ENCODE measurements around the gene EPN3.

Gene EPN3

DNA sequence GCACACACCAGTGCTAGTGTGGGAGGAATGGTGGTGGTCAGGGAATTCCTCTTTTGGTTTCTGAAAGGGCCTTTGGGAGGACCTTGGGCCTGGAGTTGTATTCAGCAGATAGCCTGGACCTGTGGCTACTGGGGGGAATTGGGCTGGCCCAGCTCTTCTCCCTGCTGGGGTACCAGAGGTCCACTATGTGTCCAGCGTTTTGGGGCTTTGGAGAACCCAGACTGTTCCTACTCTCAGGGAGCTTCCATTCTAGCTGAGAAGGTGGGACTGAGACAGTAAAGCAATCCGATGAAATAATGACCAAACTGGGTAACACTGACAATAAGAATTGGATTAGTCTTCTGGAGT is 2.4 kb downstream of the EPN3 start:
- no peak for DNase-seq (ENCODE audit: low read depth, low spot score)

DNA sequence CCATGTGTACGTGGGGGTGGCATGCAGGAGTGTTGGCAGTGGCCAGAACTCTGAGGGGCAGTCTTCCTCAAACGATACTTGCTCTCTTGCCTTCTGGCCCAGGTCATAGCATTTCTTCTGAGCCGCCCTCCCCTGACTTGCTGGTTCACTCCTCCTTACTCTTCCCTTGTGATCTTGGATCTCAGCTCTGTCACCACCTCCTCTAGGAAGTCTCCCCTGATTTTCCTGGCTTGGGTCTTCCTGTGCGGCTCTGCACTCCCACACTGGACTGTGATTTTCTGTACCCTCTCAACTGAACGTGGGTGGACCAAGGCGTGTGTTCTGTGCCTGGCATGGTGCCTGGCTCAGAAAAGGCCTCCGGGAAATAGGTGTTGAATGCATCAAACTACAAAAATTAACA is 2.9 kb downstream of the EPN3 start:
- no peak for DNase-seq (ENCODE audit: low read depth, low spot score)

DNA sequence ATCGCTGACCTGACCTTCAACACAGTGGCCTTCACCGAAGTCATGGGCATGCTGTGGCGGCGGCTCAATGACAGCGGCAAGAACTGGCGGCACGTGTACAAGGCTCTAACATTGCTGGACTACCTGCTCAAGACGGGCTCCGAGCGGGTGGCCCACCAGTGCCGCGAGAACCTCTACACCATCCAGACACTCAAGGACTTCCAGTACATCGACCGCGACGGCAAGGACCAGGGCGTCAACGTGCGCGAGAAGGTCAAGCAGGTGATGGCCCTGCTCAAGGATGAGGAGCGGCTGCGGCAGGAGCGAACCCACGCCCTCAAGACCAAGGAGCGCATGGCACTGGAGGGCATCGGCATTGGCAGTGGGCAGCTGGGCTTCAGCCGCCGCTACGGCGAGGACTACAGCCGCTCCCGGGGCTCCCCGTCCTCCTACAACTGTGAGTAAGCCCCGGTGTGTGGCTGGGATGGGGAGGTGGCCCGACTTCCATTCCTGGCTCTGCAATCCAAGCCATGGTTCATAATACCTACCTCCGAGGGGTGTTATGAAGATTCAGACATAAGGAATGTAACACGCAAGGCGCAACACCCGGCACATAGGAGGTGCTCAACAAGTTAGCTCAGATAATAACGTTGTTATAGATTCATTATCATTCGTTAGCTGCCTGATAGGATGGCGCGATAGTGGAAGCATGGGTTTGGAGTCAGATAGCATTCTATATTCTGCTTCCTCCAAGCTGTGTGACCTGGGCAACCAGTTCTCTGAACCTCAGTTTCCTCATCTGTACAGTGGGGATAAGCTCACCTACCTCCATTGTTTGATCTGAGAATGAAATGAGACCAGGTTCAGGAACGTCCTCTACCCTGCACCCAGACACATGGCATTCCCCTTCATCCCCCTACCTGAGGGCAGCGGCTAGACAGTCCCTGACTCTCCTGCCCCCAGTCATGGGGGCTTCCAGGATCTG is 4.4 kb downstream of the EPN3 start:
- DNase-seq (ENCODE audit: low read depth, low spot score): no peak

DNA sequence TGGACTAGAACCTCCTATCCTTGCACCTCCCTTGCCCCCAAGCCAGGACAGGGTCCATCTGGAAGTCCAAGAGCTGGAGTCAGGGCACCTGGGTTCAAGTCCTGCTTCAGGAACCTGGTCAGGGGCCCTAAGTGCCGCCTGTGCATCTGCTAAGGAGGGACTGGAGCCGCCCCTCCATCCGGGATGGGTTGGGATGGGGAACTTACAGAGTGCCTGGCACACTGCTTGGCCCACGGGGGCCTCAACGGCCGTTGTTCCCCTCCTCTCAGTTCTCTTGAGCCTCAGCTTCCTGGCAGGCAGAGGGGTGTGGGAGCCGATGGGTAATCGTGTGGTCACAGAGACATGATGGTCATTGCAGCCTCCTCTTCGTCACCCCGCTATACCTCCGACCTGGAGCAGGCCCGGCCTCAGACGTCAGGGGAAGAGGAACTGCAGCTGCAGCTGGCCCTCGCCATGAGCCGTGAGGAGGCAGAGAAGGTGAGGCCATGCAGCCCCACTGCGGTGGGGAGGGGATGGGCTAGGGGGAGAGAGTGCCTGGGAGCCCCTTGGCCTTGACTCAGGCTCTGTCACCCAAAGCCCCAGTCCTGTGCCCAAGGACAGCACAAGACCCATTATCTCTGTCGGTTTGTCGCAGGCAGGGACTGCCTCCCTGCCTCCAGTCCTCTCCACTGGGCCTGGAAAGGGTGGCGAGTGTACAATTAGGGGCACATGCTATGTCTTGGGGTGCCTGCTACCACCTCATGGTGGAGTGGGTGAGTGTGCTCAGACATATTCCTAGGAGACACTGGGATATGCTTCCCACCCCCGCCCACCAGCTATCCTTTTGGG is 5.4 kb downstream of the EPN3 start:
- DNase-seq (ENCODE audit: low read depth, low spot score): no peak

DNA sequence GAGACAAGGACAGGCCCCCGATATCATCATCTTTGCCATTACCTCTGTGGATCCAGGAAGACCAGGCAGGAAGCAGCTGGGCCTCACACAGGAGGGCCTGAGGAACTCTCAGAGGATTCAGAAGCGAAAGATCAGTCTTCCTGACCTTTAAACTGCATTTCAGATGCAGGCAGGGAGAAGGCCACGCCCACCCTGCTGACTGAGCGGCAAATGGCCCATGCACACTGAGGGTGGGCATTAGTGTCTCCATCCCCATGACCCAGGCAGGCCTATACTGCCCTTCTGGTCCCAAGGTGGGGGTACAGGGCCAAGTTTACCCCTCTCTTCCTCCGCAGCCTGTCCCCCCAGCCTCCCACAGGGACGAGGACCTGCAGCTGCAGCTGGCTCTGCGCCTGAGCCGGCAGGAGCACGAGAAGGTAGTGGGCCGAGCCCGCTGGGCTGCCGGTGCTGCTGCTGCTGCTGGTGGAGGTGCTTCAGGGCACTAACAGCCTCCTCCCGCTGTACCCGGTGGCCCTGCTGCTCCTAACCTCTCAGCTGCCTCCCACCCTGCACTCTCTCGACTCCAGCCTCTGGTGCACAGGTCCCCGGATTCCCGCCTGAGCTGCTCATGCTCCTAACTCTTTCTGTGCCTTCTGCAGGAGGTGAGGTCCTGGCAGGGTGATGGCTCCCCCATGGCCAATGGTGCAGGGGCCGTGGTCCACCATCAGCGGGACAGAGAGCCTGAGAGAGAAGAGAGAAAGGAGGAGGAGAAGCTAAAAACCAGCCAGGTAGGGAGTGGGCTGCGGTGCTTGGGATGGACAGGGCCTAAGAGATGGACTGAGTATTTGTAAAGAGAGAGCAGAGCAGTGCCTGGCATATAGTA is 6.2 kb downstream of the EPN3 start:
- DNase-seq (ENCODE audit: low read depth, low spot score): no peak

DNA sequence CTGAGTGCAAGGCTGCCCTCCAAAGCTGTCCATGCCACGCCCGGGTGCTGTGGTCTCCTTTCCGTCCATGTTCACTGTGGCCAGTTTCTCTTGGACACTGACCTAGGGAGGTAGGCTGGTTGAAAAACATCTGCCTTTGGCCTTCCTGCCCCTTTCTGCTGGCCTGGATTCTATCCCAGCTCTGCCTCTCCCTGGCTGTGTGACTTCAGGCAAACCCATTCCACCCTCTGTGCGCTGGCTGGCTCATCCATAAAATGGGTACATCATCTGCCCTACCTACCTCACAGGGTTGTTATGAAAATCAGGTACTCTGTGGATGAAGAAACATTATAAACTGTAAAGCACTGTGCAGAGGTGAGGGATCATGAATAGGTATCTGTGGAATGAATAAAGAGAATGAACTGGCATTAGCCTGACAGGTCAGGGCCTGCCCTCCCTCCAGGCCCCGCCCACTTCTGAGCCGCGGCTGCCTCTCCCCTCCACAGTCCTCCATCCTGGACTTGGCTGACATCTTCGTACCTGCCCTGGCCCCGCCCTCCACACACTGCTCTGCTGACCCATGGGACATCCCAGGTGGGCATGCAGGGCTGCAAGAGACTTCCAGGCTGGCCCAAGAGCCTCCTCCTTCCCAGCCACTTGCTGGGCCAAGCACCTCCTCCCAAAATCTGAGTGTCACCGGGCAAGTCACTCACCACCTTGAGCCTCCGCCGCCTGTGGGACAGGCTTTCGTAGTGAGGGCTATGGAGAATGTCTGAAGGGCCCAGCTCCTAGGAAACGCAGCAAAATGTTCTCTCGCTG is 7.4 kb downstream of the EPN3 start:
- no peak for DNase-seq (ENCODE audit: low read depth, low spot score)

DNA sequence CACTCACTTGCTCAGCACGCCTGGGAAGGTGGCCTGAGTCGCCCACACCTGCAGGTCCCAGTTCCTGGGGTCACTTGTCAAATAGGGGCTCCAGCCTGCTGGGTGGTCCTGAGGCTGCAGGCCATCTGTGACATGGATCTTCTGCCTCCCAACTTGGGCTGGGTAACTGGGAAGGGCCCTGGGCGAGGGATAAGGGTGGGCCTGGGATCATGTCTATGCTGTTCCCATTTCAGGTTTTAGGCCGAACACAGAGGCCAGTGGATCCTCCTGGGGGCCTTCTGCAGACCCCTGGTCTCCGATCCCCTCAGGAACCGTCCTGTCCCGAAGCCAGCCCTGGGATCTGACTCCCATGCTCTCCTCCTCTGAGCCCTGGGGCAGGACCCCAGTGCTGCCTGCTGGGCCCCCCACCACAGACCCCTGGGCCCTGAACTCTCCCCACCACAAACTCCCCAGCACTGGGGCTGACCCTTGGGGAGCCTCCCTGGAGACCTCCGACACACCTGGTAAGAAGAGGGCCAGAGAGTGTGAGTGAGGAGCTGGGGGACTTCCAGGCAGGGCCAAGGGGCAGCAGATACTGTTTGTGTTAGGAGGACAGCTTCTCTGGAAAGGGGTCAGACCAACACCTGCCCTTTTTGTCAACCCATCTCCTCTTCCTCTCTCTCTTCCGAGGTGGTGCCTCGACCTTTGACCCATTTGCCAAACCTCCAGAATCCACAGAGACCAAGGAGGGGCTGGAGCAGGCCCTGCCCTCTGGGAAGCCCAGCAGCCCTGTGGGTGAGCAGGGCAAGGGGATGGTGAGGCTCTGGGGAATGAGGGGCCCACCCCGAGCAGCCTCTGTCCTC is 8.2 kb downstream of the EPN3 start:
- no peak for DNase-seq (ENCODE audit: low read depth, low spot score)

DNA sequence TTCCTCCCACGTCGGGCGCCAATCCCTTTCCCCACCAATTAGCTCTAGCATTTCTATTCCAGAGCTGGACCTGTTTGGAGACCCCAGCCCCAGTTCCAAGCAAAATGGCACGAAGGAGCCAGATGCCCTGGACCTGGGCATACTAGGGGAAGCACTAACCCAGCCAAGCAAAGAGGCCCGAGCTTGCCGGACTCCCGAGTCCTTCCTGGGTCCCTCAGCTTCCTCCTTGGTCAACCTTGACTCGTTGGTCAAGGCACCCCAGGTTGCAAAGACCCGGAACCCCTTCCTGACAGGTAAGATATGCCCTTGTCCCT is 8.8 kb downstream of the EPN3 start:
- no peak for DNase-seq (ENCODE audit: low read depth, low spot score)

DNA sequence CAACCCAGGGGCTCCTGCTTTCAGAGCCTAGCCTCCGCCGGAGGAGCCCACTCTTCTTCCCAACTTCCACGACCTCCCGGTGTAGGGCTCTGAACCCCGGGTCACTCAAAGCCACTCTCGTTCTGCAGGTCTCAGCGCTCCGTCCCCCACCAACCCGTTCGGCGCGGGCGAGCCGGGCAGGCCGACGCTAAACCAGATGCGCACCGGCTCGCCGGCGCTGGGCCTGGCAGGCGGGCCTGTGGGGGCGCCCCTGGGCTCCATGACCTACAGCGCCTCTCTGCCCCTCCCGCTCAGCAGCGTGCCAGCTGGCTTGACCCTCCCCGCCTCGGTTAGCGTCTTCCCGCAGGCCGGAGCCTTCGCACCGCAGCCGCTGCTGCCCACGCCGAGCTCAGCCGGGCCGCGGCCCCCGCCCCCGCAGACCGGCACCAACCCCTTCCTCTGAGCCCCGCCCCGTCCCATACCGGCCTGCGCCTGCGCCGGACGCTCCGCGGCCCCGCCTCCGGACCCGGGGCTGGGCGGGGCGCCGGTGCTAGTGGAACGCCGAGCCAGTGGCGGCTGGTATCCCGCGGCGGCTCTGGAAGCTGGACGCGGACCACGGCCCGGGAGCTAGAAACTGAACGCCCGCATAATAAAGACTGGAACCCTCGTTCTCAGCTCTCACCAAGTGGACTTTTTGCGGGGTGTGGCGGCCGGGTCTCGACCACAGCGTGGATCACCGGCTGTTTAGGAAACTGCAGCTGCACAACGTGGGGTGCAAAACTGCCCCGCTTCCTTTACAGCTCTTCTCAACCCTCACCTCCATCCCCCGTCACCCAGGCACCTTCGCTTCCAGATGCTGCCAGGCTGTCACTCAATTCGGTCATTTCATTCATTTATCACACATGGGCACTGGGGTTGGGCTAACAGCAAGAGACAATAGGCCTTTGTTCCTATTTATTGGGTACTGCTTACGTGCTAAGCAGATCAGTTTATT is 9.5 kb downstream of the EPN3 start:
- no peak for DNase-seq (ENCODE audit: low read depth, low spot score)

DNA sequence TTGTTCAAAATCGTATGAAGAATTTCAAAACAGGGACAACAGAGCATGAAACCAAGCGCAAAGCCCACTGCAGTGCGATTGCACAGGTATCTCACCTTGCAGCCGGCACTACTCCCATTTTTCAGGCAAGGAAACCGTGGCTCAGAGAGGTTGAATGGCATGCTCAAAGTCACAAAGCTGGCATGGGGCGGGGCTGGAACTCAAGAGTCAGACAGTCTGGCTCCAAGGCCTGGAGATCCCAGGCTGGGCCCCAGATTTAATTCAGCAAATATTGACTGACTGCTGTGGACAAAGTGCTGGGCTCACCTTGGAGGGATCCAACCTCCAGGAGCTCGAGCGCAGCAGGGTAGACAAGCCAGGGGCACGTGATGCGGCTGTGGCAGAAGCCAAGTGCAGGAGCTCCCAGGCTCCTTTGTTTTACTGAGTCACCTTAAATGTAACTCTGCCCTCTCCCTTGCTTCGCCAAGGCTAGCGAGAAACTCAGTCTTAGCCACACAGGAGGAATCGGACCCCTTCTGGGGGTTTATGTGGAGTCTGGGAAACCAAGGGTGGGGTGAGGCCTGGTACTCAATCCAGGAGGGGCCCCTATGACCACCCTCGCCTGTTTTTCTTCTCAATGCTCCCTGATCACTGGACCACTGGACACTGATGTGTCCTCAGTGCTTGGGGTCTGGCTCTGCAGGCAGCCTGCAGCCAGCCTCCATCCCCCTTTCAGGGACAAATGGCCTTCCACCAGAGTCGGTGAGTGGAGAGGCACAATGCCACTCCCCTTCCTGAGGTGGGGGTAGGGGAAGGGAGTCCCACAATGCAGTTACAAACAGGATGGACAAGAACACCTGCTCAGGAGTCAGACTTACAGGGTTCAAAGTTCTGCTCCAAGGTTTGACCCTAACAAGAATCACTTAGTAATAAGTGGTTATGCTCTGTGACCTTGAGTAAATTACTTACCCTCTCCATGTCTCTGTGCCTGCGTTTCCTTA is 10.6 kb downstream of the EPN3 start:
- no peak for DNase-seq (ENCODE audit: low read depth, low spot score)

DNA sequence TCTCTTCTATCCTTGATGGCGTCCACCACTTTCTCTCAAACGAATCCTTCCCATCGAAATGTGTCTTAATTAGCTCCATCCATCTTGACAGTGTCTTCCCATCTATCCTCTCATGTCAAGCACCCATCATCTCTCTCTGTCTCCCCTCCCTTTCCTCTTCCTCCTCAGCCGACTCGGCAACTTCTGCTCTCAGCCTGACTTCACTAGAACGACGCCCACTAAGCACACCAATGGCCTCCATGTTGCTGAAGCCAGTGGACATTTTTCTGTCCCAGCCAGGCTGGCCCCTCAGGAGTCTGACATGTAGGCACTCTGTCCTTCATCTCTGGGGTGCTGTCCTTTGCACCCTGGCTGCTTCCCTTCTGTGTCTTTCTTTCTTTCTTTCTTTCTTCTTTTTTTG is 12.0 kb downstream of the EPN3 start:
- DNase-seq (ENCODE audit: low read depth, low spot score): no peak

DNA sequence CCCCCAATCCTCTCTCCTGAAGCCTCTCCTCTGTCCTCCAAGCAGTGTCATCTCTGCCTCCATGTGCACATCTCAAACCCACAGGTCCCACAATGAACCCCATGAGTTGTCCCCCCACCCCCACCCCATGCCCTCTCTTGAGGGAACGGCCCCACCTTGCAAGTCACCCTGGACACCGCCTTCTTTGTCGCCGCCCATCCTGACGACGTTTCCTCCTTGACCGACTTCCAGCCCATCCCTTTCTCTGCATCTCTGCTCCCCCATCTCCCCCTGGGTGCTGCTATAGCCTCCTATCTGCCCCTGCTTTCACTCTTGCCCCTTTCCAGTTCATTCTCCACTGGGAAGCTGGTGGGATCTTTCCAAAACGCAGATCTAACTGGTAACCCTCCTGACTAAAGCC is 12.8 kb downstream of the EPN3 start:
- DNase-seq (ENCODE audit: low read depth, low spot score): no peak

DNA sequence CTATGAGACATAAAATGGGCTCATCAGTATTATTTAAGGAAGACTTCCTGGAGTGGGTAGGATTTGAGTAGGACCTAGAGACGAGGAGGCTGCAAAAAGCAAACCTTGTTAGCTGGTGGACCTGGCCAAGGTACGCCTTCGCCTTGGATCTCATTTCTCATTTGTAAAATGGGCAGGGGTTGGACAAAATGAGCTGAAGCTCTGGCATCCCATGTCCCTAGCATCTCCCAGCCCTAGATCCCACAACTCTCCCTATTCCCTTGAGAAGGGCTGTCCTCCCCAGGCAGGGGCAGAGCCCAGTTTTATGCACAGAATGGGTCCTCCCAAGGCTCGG is 14.1 kb downstream of the EPN3 start:
- DNase-seq (ENCODE audit: low read depth, low spot score): no peak

DNA sequence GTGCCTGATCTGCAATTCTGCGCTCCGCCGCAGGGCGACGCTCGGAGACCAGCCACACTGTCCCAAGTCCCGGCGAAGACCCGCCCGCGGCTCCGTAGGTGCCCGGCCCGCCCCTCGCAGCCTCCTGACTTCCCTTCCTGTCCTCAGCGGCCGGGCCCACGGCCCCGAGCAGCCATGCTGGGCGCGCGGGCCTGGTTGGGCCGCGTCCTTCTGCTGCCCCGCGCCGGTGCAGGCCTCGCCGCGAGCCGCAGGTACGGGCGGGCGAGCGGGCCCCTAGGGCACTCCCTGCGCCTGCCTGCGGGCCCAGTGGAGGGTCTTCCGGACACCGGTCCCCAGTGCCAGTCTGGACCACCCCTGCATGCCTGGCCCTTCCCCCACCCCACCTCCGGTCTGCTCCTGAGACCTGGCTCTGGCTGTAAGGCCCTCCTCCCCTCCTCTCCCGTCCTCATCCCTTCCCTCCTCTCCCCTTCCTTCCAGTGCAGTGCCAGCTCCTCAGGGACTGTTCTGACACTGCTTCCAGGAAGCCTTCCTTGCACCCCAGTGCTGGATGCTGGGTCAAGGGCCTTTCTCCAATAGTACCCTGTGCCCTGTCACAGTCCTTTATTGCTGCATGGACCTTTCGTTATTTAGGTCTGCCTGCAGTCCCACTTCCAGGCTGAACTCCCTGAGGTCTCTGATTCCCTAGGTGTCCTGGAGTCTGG is 14.7 kb downstream of the EPN3 start, which contains the start of gene SPATA20:
SPATA20 (plus strand) TSS at position 140 of the 701 bp plus-strand sequence; CDS start at position 175, 35 bp downstream.
- DNase-seq (ENCODE audit: low read depth, low spot score): no peak

DNA sequence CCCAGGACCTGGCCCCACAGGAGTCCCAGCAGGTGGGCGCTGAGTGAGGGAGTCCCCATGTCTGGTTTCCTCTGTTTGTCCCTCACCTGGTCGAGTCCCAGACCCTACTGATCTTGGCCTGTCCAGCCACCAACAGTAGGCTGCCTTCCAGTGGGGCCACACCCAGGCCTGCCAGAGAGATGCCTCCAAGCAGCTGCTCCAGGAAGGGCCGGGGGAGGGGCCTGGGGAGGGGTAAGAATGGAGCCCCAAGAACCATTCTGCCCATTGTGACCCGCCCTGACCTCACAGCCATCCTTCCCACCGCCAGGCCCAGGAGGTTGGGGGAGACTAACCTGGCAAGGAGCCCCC is 15.2 kb downstream of the EPN3 start:
- no peak for DNase-seq (ENCODE audit: low read depth, low spot score)

DNA sequence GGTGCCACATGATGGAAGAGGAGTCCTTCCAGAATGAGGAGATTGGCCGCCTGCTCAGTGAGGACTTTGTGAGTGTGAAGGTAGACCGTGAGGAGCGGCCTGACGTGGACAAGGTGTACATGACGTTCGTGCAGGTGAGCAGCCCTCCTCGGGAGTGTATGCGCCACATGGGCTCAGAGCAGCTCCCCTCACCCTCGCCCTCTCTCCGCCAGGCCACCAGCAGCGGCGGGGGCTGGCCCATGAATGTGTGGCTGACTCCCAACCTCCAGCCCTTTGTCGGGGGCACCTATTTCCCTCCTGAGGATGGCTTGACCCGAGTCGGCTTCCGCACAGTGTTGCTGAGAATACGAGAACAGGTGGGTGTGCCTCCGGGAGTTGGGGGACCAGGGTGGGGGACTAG is 16.3 kb downstream of the EPN3 start:
- no peak for DNase-seq (ENCODE audit: low read depth, low spot score)

DNA sequence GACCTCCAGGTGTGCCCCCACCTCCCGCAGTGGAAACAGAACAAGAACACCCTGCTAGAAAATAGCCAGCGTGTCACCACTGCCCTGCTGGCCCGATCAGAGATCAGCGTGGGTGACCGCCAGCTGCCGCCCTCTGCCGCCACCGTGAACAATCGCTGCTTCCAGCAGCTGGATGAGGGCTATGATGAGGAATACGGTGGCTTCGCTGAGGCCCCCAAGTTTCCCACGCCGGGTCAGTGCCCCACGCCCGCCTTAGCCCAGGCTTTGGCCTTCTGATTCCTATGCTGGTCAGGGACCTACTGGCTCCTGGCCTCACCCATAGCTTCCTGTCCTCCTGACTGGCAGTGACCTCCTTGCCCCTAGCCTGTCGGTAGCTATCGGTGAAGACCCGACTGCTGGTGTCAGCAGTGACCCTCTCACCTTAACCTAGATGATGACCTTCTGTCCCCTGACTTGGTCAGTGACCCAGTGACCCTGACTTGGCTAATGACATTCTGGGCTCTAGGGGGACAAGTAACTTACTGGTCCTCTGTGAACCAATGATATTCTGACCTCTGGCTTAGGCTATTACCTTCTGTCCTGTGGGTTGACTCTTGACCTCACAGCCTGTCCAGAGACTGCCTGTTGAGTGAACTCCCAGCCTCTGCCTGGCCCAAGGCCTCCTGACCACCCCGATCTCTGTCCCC is 16.9 kb downstream of the EPN3 start:
- DNase-seq (ENCODE audit: low read depth, low spot score): no peak
